HepG2 (cell line): Measurements from ENCODE around the gene SLC2A8. TPM values are rescaled to one million over a fixed set of nuclear protein-coding genes. Genes with fewer than 3 reads are reported as not detected.
A peak's percentile ranks its signal among the peaks of the same experiment; 100 is the strongest.

Experiments
- ARID5B ChIP-seq: IDR thresholded peaks from 2 replicates; pipeline ENCODE4 v1.4.0; 2020; ENCODE audit warnings: mild to moderate bottlenecking, missing genetic modification reagents
- GABPB1 ChIP-seq: IDR thresholded peaks from 2 replicates; pipeline ENCODE4 v1.6.1; 2016; ENCODE audit warnings: mild to moderate bottlenecking, missing genetic modification reagents, moderate library complexity, missing compliant biosample characterization
- GRHL1 ChIP-seq: sonication (generic); formaldehyde crosslinking; conservative IDR thresholded peaks from 2 replicates; pipeline ENCODE4 v1.8.0; 2022; ENCODE audit warnings: missing genetic modification reagents
- POLR2A ChIP-seq, 2 experiments: IDR thresholded peaks; 2 replicates each; pipeline ENCODE4 v1.6.1; 2011; ENCODE audit warnings: low read depth in 2 of 2, low read length in 2 of 2, mild to moderate bottlenecking in 1 of 2, moderate library complexity in 1 of 2; ENCODE audit not compliant: insufficient read depth in 1 of 2
- SP4 ChIP-seq: sonication (generic); formaldehyde crosslinking; IDR thresholded peaks from 2 replicates; pipeline ENCODE4 v1.8.1; 2023; ENCODE audit warnings: mild to moderate bottlenecking, missing genetic modification reagents
- ZBTB1 ChIP-seq: sonication (generic); formaldehyde crosslinking; IDR thresholded peaks from 2 replicates; pipeline ENCODE4 v1.4.0; 2020; ENCODE audit warnings: missing genetic modification reagents, borderline replicate concordance
- ZBTB10 ChIP-seq: sonication (generic); formaldehyde crosslinking; IDR thresholded peaks from 2 replicates; pipeline ENCODE4 v1.4.0; 2020; ENCODE audit warnings: missing genetic modification reagents, borderline replicate concordance
- ZBTB20 ChIP-seq: sonication (generic); formaldehyde crosslinking; IDR thresholded peaks from 2 replicates; pipeline ENCODE4 v1.8.1; 2023; ENCODE audit warnings: missing genetic modification reagents, low read depth, mild to moderate bottlenecking, borderline replicate concordance
- ZBTB42 ChIP-seq: sonication (generic); formaldehyde crosslinking; IDR thresholded peaks from 2 replicates; pipeline ENCODE4 v1.5.0; 2020; ENCODE audit warnings: mild to moderate bottlenecking, missing genetic modification reagents
- ZMAT3 ChIP-seq: sonication (generic); formaldehyde crosslinking; conservative IDR thresholded peaks from 2 replicates; pipeline ENCODE4 v1.7.0; 2021; ENCODE audit warnings: missing genetic modification reagents
- ZNF773 ChIP-seq: sonication (generic); formaldehyde crosslinking; IDR thresholded peaks from 2 replicates; pipeline ENCODE4 v1.4.0; 2020; ENCODE audit warnings: missing genetic modification reagents, borderline replicate concordance
- ZNF777 ChIP-seq: sonication (generic); formaldehyde crosslinking; IDR thresholded peaks from 2 replicates; pipeline ENCODE4 v1.4.0; 2020; ENCODE audit warnings: missing genetic modification reagents
- ZSCAN29 ChIP-seq: sonication (generic); formaldehyde crosslinking; conservative IDR thresholded peaks from 2 replicates; pipeline ENCODE4 v1.4.0; 2020; ENCODE audit warnings: mild to moderate bottlenecking, missing genetic modification reagents
- polyA plus RNA-seq, 8 experiments: library from polyadenylated mRNA; depleted of rRNA in 3 of 8; stranded (reverse) in 7 of 8; unstranded in 1 of 8; fragments of >200 nt; fragmentation: Illumina TruSeq in 4 of 8; extraction: Trizol in 4 of 8; gene quantifications; 2 replicates each; pipeline versions ENCODE4 v1.2.1 to v1.2.3, GENCODE V29; 2011 to 2016; ENCODE audit warnings: low read depth in 4 of 8, missing spikeins in 1 of 8, mixed read lengths in 1 of 8; ENCODE audit not compliant: insufficient read depth in 1 of 8
- total RNA-seq, 5 experiments: library from RNA; depleted of rRNA; stranded (reverse); fragments of >200 nt; fragmentation: Illumina TruSeq; extraction: Trizol; gene quantifications; 2 replicates each; pipeline ENCODE4 v1.2.3, GENCODE V29; 2016; ENCODE audit warnings: low read depth in 1 of 5
- TF ChIP-seq, protein P1 (sequence below): sonication (generic); formaldehyde crosslinking; IDR thresholded peaks from 2 replicates; pipeline ENCODE4 v1.8.0; 2022; ENCODE audit warnings: missing genetic modification reagents, mild to moderate bottlenecking, inconsistent platforms, borderline replicate concordance

Gene SLC2A8
- total and polyA plus RNA-seq, 2 of the 13 experiments (the other 11 are each of a cell fraction or from before 2014, with no cell fraction given) = 22.6 to 48.6 TPM

GRCh38 chr9:127450830-127451607, 54.0 kb downstream of the SLC2A8 start, which contains the start of the genes LRSAM1 and RPL12 (continued):
- TF ChIP-seq ARID5B (CRISPR knock-in tag) (peak; percentile 51), ZNF773 (0 out of 2 replicates have a peak, but pooled peaks have one; percentile 59), POLR2A (IDR thresholded peaks at IDR 0.05; ENCODE audit: insufficient read depth in 1 of 2, low read depth in 2 of 2, low read length in 2 of 2) (peak; percentile 99 to 100), ZBTB1 (no peak), ZBTB10 (CRISPR knock-in tag) (peak; percentile 82), ZSCAN29 (peak; percentile 91; the same call in 1 of the 2 replicates), ZMAT3 (CRISPR knock-in tag) (peak; percentile 82; the same call in 1 of the 2 replicates), ZNF777 (peak; percentile 38), ZBTB20 (CRISPR knock-in tag) (no peak; the same call in 1 of the 2 replicates), GRHL1 (no peak), ZBTB42 (0 out of 2 replicates have a peak, but pooled peaks have one; percentile 56), GABPB1 (peak; percentile 96), SP4 (peak; percentile 90)
- TF ChIP-seq, protein P1, sequence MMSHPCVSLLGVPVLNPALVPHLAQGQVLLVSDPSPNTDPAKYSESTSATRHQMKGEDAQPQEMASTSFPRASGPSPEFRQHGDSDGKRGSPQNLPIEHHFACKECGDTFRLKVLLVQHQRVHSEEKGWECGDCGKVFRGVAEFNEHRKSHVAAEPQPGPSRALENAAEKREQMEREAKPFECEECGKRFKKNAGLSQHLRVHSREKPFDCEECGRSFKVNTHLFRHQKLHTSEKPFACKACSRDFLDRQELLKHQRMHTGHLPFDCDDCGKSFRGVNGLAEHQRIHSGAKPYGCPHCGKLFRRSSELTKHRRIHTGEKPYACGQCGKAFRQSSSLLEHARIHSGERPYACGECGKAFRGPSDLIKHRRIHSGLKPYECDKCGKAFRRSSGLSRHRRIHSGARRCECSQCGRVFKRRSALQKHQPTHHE (CRISPR knock-in tag) = peak; percentile 93
